Lower lobe of right lung (tissue), 2 donors: Measurements from ENCODE around the gene CD177. TPM values are rescaled to one million over a fixed set of nuclear protein-coding genes. Genes with fewer than 3 reads are reported as not detected.
"Not testable (repeated sequence)": the region's sequence is repeated elsewhere in the genome, so short reads cannot be mapped to it uniquely, and the experiment has no call there.

Experiments used
- ATAC-seq, 2 donors: fragments of 200-7000 bp; cut with Tn5 transposase; one replicate each; pipeline ENCODE4 v1.9.1; 2020 to 2022; ENCODE audit warnings: mild to moderate bottlenecking in 2 of 2, moderate library complexity in 2 of 2
- DNase-seq: peaks from one replicate; pipeline ENCODE4 v3.0.0-alpha.2; 2020
- H3K27ac ChIP-seq: fragments of 200-600 bp; one replicate; pipeline ENCODE4 v1.8.0; 2022
- H3K27me3 ChIP-seq: fragments of 200-600 bp; one replicate; pipeline ENCODE4 v1.8.0; 2022; ENCODE audit warnings: low read depth
- H3K36me3 ChIP-seq: fragments of 200-600 bp; one replicate; pipeline ENCODE4 v1.8.0; 2022; ENCODE audit warnings: mild to moderate bottlenecking
- H3K4me1 ChIP-seq: fragments of 200-600 bp; one replicate; pipeline ENCODE4 v1.8.0; 2022
- H3K4me3 ChIP-seq: fragments of 200-600 bp; one replicate; pipeline ENCODE4 v1.8.0; 2022; ENCODE audit warnings: mild to moderate bottlenecking
- H3K9me3 ChIP-seq: fragments of 200-600 bp; one replicate; pipeline ENCODE4 v1.8.0; 2022
- intact Hi-C: fragments of 100-400 bp; cut with DNase I; formaldehyde crosslinking; loops from one replicate; pipeline ENCODE4 v1.11.0; 2022
- total RNA-seq: library from RNA; stranded (reverse); fragmentation: NEBNext Ultra II Directional; extraction: Animal tissue kit (Norgen Biotek cat#: 25700); gene quantifications from one replicate; pipeline ENCODE4 v1.2.1, GENCODE V29; 2021
- TF ChIP-seq, protein P1 (sequence below): fragments of 200-600 bp; IDR thresholded peaks from one replicate; pipeline ENCODE4 v1.8.0; 2022; ENCODE audit warnings: antibody characterized with exemption, mild to moderate bottlenecking
- donor health status: DM: no; HTN: yes; CAD: no; lungs with severe emphysema.

Gene CD177
- total RNA-seq, 1 donor from 2014 or later = 5.7 TPM

GRCh38 chr19:43354305-43354627 lies 780 bp downstream of the CD177 start:
- no peaks in the 10 kb centered on the region for H3K4me1 ChIP-seq
- H3K27ac ChIP-seq = no peak overlapping the region
- H3K36me3 ChIP-seq = no peaks in the 10 kb centered on the region
- H3K4me3 ChIP-seq = no peak overlapping the region
- ATAC-seq (peak in 1 of 2 donors; percentile 12), DNase-seq (no peak)
- no peaks in the 10 kb centered on the region for H3K9me3 ChIP-seq
- peaks cover 19% of the 10 kb centered on the region for H3K27me3 ChIP-seq
- TF ChIP-seq, protein P1, sequence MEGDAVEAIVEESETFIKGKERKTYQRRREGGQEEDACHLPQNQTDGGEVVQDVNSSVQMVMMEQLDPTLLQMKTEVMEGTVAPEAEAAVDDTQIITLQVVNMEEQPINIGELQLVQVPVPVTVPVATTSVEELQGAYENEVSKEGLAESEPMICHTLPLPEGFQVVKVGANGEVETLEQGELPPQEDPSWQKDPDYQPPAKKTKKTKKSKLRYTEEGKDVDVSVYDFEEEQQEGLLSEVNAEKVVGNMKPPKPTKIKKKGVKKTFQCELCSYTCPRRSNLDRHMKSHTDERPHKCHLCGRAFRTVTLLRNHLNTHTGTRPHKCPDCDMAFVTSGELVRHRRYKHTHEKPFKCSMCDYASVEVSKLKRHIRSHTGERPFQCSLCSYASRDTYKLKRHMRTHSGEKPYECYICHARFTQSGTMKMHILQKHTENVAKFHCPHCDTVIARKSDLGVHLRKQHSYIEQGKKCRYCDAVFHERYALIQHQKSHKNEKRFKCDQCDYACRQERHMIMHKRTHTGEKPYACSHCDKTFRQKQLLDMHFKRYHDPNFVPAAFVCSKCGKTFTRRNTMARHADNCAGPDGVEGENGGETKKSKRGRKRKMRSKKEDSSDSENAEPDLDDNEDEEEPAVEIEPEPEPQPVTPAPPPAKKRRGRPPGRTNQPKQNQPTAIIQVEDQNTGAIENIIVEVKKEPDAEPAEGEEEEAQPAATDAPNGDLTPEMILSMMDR = no peak
- intact Hi-C loops = no loop called here

GRCh38 chr19:43356749-43357148 lies 3.3 kb downstream of the CD177 start:
- ATAC-seq, H3K27ac ChIP-seq, H3K4me1 ChIP-seq, H3K36me3 ChIP-seq, DNase-seq, intact Hi-C loops, H3K9me3 ChIP-seq, H3K4me3 ChIP-seq: not testable (repeated sequence)
- peaks cover 14% of the 10 kb centered on the region for H3K27me3 ChIP-seq

- DNase-seq (no peak), ATAC-seq (no peak)
- Histone ChIP-seq H3K27ac (no peak overlapping the region), H3K4me1 (no peaks in the 10 kb centered on the region), H3K36me3 (no peaks in the 10 kb centered on the region), H3K4me3 (no peak overlapping the region), H3K9me3 (no peaks in the 10 kb centered on the region), H3K27me3 (no peaks in the 10 kb centered on the region)
- TF ChIP-seq, protein P1 = no peak
- intact Hi-C loops = no loop called here
Observed at GRCh38 chr19:43362179-43362578, 8.7 kb downstream of the CD177 start.

- Histone ChIP-seq H3K27ac (no peak overlapping the region), H3K4me3 (no peak overlapping the region), H3K4me1 (no peaks in the 10 kb centered on the region), H3K27me3 (no peaks in the 10 kb centered on the region), H3K36me3 (no peaks in the 10 kb centered on the region), H3K9me3 (no peaks in the 10 kb centered on the region)
- intact Hi-C loops = no loop called here
- TF ChIP-seq, protein P1 = no peak
- no peak for ATAC-seq
- DNase-seq = no peak
Observed at GRCh38 chr19:43362745-43363144, 9.3 kb downstream of the CD177 start.

GRCh38 chr19:43365677-43366076 lies 12.2 kb downstream of the CD177 start:
- H3K27me3 ChIP-seq, H3K4me3 ChIP-seq, ATAC-seq, DNase-seq, H3K36me3 ChIP-seq, H3K4me1 ChIP-seq, H3K9me3 ChIP-seq, H3K27ac ChIP-seq, intact Hi-C loops: not testable (repeated sequence)

DNA sequence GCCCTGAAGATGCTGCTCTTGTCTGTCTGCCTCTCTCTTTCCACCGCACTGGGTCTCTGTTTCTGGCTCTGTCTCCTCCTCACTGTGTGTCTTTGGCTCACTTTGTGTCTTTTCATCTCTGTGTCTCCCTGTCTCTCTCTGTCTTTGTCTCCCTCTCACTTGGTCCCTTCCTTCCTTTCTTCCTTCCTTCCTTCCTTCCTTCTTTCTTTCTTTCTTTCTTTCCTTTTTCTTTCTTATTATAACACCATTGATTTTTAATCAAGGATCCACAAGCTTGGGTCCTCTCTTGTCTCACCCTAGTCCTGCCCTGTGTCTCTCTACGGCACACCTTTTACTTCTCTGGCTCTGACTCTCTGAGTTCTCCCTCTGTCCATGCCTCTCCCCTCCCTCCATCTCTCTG lies 14.3 kb downstream of the CD177 start:
- TF ChIP-seq, protein P1 = no peak
- H3K36me3 ChIP-seq = no peaks in the 10 kb centered on the region
- no peak for DNase-seq
- H3K4me1 ChIP-seq = no peaks in the 10 kb centered on the region
- no peak for ATAC-seq
- no peak overlapping the region for H3K27ac ChIP-seq
- no peak overlapping the region for H3K4me3 ChIP-seq
- intact Hi-C loops = no loop called here
- H3K9me3 ChIP-seq = no peaks in the 10 kb centered on the region
- no peaks in the 10 kb centered on the region for H3K27me3 ChIP-seq

DNA sequence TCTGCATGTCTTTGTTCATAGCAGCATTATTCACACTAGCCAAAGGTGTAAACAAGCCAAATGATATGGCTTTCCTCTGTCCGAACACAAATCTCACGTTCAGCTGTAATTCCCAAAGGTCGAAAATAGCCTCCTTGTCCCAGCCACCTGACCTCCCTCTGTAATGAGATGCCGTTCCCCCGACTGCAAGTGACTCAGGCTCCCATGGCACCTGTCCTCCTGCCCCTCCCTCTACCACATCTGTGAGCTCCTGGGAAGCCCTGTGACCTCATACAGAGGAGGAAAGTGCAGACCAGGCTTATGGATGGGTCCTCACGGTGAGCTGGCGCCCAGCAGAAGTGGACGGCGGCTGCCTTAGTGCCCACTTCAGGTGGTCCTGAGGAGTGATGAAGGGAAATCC lies 15.4 kb downstream of the CD177 start:
- H3K4me3 ChIP-seq, H3K36me3 ChIP-seq, H3K27ac ChIP-seq, H3K4me1 ChIP-seq, ATAC-seq, intact Hi-C loops, H3K27me3 ChIP-seq, DNase-seq, H3K9me3 ChIP-seq: not testable (repeated sequence)
